Keratinocyte (primary cell): ENCODE results near the gene CSTB. TPM values are rescaled to one million over a fixed set of nuclear protein-coding genes. Genes with fewer than 3 reads are reported as not detected.

Experiments
- DNase-seq: peaks from one replicate; pipeline ENCODE4 v3.0.0-alpha.2; 2011; ENCODE audit warnings: low read depth, missing footprints, low spot score
- FAIRE-seq: peaks from 2 replicates; lab custom pipeline; 2011; peaks lifted over from hg19 to GRCh38; lab: Jason Lieb, UNC
- H2AFZ ChIP-seq: 2 replicates; pipeline ENCODE4 v1.6.0; 2012; ENCODE audit warnings: low read length, control low read depth, inconsistent platforms; ENCODE audit not compliant: control insufficient read depth
- H3K27ac ChIP-seq: 2 replicates; pipeline ENCODE4 v1.5.1; 2011; ENCODE audit warnings: low read length; ENCODE audit not compliant: control insufficient read depth, insufficient read depth
- H3K27me3 ChIP-seq: 3 replicates; pipeline ENCODE4 v1.6.0; 2011; ENCODE audit warnings: low read length; ENCODE audit not compliant: control insufficient read depth, insufficient read depth; ENCODE audit errors: extremely low read depth
- H3K36me3 ChIP-seq, 2 experiments: 2 replicates in 1 of 2; 3 replicates in 1 of 2; pipeline ENCODE4 v1.5.1; 2011; ENCODE audit warnings: low read length in 2 of 2, mild to moderate bottlenecking in 1 of 2; ENCODE audit not compliant: control insufficient read depth in 2 of 2, insufficient read depth in 2 of 2; ENCODE audit errors: extremely low read depth in 1 of 2
- H3K4me1 ChIP-seq: 3 replicates; pipeline ENCODE4 v1.5.1; 2011; ENCODE audit warnings: low read length; ENCODE audit not compliant: control insufficient read depth, insufficient read depth; ENCODE audit errors: extremely low read depth
- H3K4me2 ChIP-seq: 3 replicates; pipeline ENCODE4 v1.6.0; 2011; ENCODE audit warnings: low read depth, low read length; ENCODE audit not compliant: control insufficient read depth, insufficient read depth; ENCODE audit errors: extremely low read depth
- H3K4me3 ChIP-seq, 3 experiments: fragments of 200-600 bp in 1 of 3; sonication (generic) in 1 of 3; 2 replicates in 2 of 3; 3 replicates in 1 of 3; pipeline ENCODE4 v1.5.1; 2011 to 2016; ENCODE audit warnings: low read length in 3 of 3, mild to moderate bottlenecking in 3 of 3, control low read depth in 2 of 3, inconsistent platforms in 1 of 3, low read depth in 1 of 3, mixed read lengths in 1 of 3, mixed run types in 1 of 3, moderate library complexity in 1 of 3; ENCODE audit not compliant: control insufficient read depth in 2 of 3, insufficient read depth in 2 of 3; ENCODE audit errors: extremely low read depth in 1 of 3
- H3K79me2 ChIP-seq: 2 replicates; pipeline ENCODE4 v1.6.0; 2012; ENCODE audit warnings: low read length; ENCODE audit not compliant: control insufficient read depth, insufficient read depth
- H3K9ac ChIP-seq: 3 replicates; pipeline ENCODE4 v1.6.0; 2011; ENCODE audit warnings: low read length; ENCODE audit not compliant: control insufficient read depth, insufficient read depth; ENCODE audit errors: extremely low read depth
- H3K9me1 ChIP-seq: 3 replicates; pipeline ENCODE4 v1.6.0; 2011; ENCODE audit warnings: low read length; ENCODE audit not compliant: control insufficient read depth, insufficient read depth; ENCODE audit errors: extremely low read depth
- H3K9me3 ChIP-seq: 2 replicates; pipeline ENCODE4 v1.5.1; 2012; ENCODE audit warnings: low read depth, low read length; ENCODE audit not compliant: control insufficient read depth
- H4K20me1 ChIP-seq: 3 replicates; pipeline ENCODE4 v1.6.0; 2011; ENCODE audit warnings: low read length; ENCODE audit not compliant: control insufficient read depth, insufficient read depth; ENCODE audit errors: extremely low read depth
- EZH2 ChIP-seq: IDR thresholded peaks from one replicate; pipeline ENCODE4 v1.6.1; 2012; ENCODE audit warnings: inconsistent platforms, mild to moderate bottlenecking, low read length, moderate library complexity
- dilution Hi-C: fragments of 300-500 bp; cut with MboI; formaldehyde crosslinking; loops from one replicate; pipeline ENCODE4 v1.7.0; 2020; ENCODE audit warnings: low sequenced_read_pairs; ENCODE audit not compliant: extremely low pct_ligation_motif_present
- polyA plus RNA-seq, 5 experiments: library from polyadenylated mRNA; depleted of rRNA in 3 of 5; stranded (reverse) in 3 of 5; stranded (forward) in 1 of 5; unstranded in 1 of 5; fragments of >200 nt; gene quantifications; 1 replicate in 1 of 5; 2 replicates in 3 of 5; 3 replicates in 1 of 5; pipeline versions ENCODE4 v1.2.1 to v1.2.3, GENCODE V29; 2011 to 2012; ENCODE audit warnings: missing spikeins in 2 of 5, low read depth in 1 of 5, low replicate concordance in 1 of 5
- small RNA-seq, 3 experiments: library from RNA; depleted of rRNA; stranded (forward); fragments of <200 nt; gene quantifications; one replicate each; pipeline ENCODE3, GENCODE V24; 2012; ENCODE audit warnings: low read depth in 3 of 3, low replicate concordance in 1 of 3; ENCODE audit not compliant: insufficient read length in 3 of 3
- TF ChIP-seq, protein P1 (sequence below), 3 experiments: IDR thresholded peaks in 1 of 3; conservative IDR thresholded peaks in 1 of 3; optimal IDR thresholded peaks in 1 of 3; 2 replicates in 2 of 3; 3 replicates in 1 of 3; pipeline versions ENCODE3 to v1.5.1; 2011; ENCODE audit warnings: low read length in 3 of 3, mild to moderate bottlenecking in 3 of 3, moderate library complexity in 2 of 3, control low read depth in 1 of 3, inconsistent platforms in 1 of 3; ENCODE audit not compliant: insufficient read depth in 2 of 3; ENCODE audit errors: extremely low read depth in 1 of 3

Gene CSTB
- polyA plus RNA-seq, 1 donor (not counting 4 experiments of a cell fraction or from before 2014, with no cell fraction given), result 126 TPM

DNA sequence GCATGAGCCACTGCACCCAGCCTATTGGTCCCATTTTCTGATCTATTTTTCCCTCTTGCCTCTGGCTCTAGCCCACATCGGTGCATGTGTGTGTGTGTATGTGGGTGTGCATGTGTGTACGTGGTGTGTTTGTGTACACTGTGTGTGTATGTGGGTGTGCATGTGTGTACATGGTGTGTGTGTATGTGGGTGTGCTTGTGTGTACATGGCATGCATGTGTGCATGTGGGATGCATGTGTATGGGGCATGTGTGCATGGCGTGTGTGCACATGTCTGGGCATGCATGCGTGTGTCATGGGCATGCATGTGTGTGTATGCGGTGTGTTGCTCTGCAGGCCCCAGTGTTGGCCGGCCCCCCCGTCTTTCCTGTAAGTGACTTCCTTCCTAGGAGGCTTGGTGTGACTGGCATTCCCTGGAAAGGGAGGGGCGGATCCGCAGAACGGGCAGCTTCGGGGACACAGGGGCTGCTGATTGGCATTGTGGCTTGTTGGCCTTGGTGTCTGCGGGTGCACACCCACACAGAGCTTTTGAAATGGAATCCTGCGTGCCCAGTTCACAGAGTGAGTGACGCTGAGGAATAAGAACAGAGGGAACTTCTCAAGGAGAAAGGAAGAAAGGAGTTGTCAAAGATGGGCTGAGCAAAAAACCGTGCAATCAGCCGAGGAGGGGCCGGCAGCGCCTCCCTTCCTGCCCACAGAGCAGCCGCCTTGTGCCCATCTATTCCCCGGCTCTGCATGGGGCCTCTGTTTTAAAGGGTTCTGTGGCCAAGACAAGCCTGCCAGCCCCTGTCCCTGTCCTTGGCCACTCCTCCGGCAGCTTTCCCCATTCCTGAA is 49.2 kb downstream of the CSTB start:
- FAIRE-seq, result no peak
- H4K20me1 ChIP-seq, result no peaks in the 10 kb centered on the region
- TF ChIP-seq, protein P1, sequence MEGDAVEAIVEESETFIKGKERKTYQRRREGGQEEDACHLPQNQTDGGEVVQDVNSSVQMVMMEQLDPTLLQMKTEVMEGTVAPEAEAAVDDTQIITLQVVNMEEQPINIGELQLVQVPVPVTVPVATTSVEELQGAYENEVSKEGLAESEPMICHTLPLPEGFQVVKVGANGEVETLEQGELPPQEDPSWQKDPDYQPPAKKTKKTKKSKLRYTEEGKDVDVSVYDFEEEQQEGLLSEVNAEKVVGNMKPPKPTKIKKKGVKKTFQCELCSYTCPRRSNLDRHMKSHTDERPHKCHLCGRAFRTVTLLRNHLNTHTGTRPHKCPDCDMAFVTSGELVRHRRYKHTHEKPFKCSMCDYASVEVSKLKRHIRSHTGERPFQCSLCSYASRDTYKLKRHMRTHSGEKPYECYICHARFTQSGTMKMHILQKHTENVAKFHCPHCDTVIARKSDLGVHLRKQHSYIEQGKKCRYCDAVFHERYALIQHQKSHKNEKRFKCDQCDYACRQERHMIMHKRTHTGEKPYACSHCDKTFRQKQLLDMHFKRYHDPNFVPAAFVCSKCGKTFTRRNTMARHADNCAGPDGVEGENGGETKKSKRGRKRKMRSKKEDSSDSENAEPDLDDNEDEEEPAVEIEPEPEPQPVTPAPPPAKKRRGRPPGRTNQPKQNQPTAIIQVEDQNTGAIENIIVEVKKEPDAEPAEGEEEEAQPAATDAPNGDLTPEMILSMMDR (optimal IDR thresholded peaks at IDR 0.05 in 1 of 3, IDR thresholded peaks at IDR 0.05 in 1 of 3, conservative IDR thresholded peaks at IDR 0.05 in 1 of 3; ENCODE audit: extremely low read depth in 1 of 3, insufficient read depth in 2 of 3, low read length in 3 of 3), result no peak
- no peak for TF ChIP-seq EZH2
- dilution Hi-C loops, result no loop called here
- peaks cover 76% of the 10 kb centered on the region for H3K79me2 ChIP-seq
- H3K9ac ChIP-seq, result no peak overlapping the region
- H3K4me1 ChIP-seq, result peaks cover 43% of the 10 kb centered on the region
- no peaks in the 10 kb centered on the region for H3K9me3 ChIP-seq
- no peak overlapping the region for H3K4me3 ChIP-seq
- no peak overlapping the region for H3K4me2 ChIP-seq
- DNase-seq, result no peak
- H3K36me3 ChIP-seq, result peaks cover 12 to 20% of the 10 kb centered on the region in 2 experiments
- no peak overlapping the region for H3K27ac ChIP-seq
- H3K9me1 ChIP-seq, result peaks cover 9% of the 10 kb centered on the region
- no peaks in the 10 kb centered on the region for H3K27me3 ChIP-seq
- H2AFZ ChIP-seq, result no peak overlapping the region

Small RNA genes within 50 kb of the gene (small RNA-seq; reads per million reads assigned to genes)
- gene AP001052.1, result 0 reads per million in 3 experiments

Other genes with a start within 250 kb of the CSTB start
- gene HSF2BP, start 116.8 kb downstream of the CSTB start, polyA plus RNA-seq, result 6.1 to 8.7 TPM (median 6.7 TPM) in 3 replicates
- gene RRP1B, start 116.7 kb downstream of the CSTB start, polyA plus RNA-seq, result 13.0 to 24.0 TPM (median 19.8 TPM) in 3 replicates
- gene PDXK, start 57.2 kb downstream of the CSTB start, polyA plus RNA-seq, result 144 to 211 TPM (median 154 TPM) in 3 replicates
- gene RRP1, start 13.3 kb upstream of the CSTB start, polyA plus RNA-seq, result 14.8 to 25.3 TPM (median 25.0 TPM) in 3 replicates
- gene AGPAT3, start 88.9 kb upstream of the CSTB start, polyA plus RNA-seq, result 21.6 to 23.4 TPM (median 21.7 TPM) in 3 replicates
- gene TRAPPC10, start 236.0 kb upstream of the CSTB start, polyA plus RNA-seq, result 17.5 to 22.0 TPM (median 21.6 TPM) in 3 replicates